ENCODE results near the gene ARHGEF7.

DNA sequence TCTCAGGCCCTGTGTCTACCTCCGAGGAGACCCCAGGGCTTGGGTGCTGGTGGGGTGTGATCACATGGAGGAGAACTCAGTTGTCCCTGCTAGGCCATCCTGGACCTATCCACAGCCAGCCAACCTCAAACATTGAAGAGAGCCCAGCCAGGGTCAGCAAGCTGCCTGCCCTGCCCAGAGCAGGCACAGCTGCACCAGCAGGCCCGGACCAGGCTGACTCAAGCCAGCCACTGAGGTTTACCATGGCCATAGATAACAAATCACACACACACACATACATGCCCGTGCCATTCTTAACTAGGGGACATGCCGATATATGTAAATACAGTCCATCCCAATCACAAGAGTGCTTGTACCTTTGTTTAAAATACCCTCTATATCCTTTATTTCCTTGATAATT, 8.1 kb downstream of the ARHGEF7 start:
- no peak for TF ChIP-seq ZNF274 (IDR thresholded peaks at IDR 0.05; ENCODE audit: low read depth, low read length)
- no peak for TF ChIP-seq YY1 (IDR thresholded peaks at IDR 0.05; ENCODE audit: insufficient read depth, insufficient read length)
